NCI-H2107 (cell line): ENCODE data around the gene PTDSS2.
"Not testable (repeated sequence)": the region's sequence is repeated elsewhere in the genome, so short reads cannot be mapped to it uniquely, and the experiment has no call there.

ENCODE experiments used
- DNase-seq: peaks from one replicate; lab custom pipeline; 2025; lab: John Stamatoyannopoulos, UW

Gene PTDSS2

GRCh38 chr11:413120-414081 is 36.7 kb upstream of the PTDSS2 start:
- DNase-seq, result no peak

- no peak for DNase-seq
Observed at GRCh38 chr11:414318-414857, 35.7 kb upstream of the PTDSS2 start.

GRCh38 chr11:415640-416041 is 34.4 kb upstream of the PTDSS2 start:
- no peak for DNase-seq

GRCh38 chr11:416051-416756 is 33.9 kb upstream of the PTDSS2 start:
- no peak for DNase-seq

- no peak for DNase-seq
Observed at GRCh38 chr11:416757-417621, 33.1 kb upstream of the PTDSS2 start.

- no peak for DNase-seq
Observed at GRCh38 chr11:417652-418342, 32.3 kb upstream of the PTDSS2 start.

- no peak for DNase-seq
Observed at GRCh38 chr11:418343-419247, 31.5 kb upstream of the PTDSS2 start.

- DNase-seq, result no peak
Observed at GRCh38 chr11:419248-420005, 30.7 kb upstream of the PTDSS2 start.

- DNase-seq, result no peak
Observed at GRCh38 chr11:420054-420910, 29.8 kb upstream of the PTDSS2 start.

- DNase-seq, result no peak
Observed at GRCh38 chr11:420911-421321, 29.2 kb upstream of the PTDSS2 start.

- no peak for DNase-seq
Observed at GRCh38 chr11:422249-422656, 27.8 kb upstream of the PTDSS2 start.

- no peak for DNase-seq
Observed at GRCh38 chr11:424232-424631, 25.8 kb upstream of the PTDSS2 start.

- DNase-seq, result not testable (repeated sequence)
Observed at GRCh38 chr11:424766-425165, 25.3 kb upstream of the PTDSS2 start.

GRCh38 chr11:425301-425700 is 24.8 kb upstream of the PTDSS2 start:
- no peak for DNase-seq

- no peak for DNase-seq
Observed at GRCh38 chr11:426851-427250, 23.2 kb upstream of the PTDSS2 start.

GRCh38 chr11:428295-428694 is 21.8 kb upstream of the PTDSS2 start:
- DNase-seq, result no peak

- no peak for DNase-seq
Observed at GRCh38 chr11:429391-429790, 20.7 kb upstream of the PTDSS2 start.

- no peak for DNase-seq
Observed at GRCh38 chr11:429931-430456, 20.1 kb upstream of the PTDSS2 start.
